Fibroblast of mammary gland (primary cell): Measurements from ENCODE around the gene TNIP1.

Experiments used
- DNase-seq: peaks from one replicate; pipeline ENCODE4 v3.0.0-alpha.2; 2010; ENCODE audit warnings: low read depth
- H3K4me3 ChIP-seq: 2 replicates; pipeline ENCODE4 v1.5.1; 2011; ENCODE audit warnings: low read depth, mild to moderate bottlenecking, low read length, moderate library complexity; ENCODE audit not compliant: control insufficient read depth
- TF ChIP-seq, protein P1 (sequence below): conservative IDR thresholded peaks from 2 replicates; pipeline ENCODE4 v1.5.1; 2011; ENCODE audit warnings: low read depth, low read length, inconsistent platforms; ENCODE audit not compliant: control insufficient read depth, insufficient read depth

The TNIP1 gene

DNA sequence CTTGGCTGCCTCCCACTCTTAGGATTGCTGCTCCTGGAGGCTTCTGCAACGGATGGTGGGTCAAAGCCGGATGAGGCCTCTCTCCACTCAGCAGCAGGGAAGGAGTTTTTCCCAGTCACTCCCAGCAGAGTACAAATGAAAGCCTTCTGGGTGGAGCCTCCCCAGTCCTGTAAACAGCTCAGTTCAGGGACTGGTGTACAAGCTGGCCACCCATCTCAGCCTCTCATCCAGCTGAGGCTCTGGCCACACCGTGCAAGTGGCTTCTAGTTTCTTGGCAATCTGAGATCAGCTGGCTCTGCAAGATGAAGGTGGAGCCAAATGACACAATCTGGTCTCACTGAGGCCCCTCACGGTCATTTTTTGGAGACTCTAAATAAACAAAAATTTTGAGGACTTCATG is 50.5 kb downstream of the TNIP1 start:
- no peak overlapping the region for H3K4me3 ChIP-seq
- no peak for DNase-seq
- TF ChIP-seq, protein P1, sequence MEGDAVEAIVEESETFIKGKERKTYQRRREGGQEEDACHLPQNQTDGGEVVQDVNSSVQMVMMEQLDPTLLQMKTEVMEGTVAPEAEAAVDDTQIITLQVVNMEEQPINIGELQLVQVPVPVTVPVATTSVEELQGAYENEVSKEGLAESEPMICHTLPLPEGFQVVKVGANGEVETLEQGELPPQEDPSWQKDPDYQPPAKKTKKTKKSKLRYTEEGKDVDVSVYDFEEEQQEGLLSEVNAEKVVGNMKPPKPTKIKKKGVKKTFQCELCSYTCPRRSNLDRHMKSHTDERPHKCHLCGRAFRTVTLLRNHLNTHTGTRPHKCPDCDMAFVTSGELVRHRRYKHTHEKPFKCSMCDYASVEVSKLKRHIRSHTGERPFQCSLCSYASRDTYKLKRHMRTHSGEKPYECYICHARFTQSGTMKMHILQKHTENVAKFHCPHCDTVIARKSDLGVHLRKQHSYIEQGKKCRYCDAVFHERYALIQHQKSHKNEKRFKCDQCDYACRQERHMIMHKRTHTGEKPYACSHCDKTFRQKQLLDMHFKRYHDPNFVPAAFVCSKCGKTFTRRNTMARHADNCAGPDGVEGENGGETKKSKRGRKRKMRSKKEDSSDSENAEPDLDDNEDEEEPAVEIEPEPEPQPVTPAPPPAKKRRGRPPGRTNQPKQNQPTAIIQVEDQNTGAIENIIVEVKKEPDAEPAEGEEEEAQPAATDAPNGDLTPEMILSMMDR = no peak

DNA sequence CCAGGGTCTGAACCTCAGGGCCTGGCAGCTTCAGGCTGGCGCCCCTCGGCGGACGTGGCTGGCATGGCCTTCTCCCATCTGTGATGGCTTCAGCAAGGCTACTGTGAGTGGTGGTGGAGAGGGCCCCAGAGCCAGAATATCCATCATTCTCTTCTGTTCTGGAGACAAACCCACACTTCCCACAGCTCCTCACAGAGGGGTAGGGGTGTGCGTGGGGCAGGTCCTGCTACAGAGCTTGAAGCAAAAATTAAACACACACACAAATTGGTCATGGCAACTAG is 50.8 kb downstream of the TNIP1 start:
- DNase-seq = no peak
- TF ChIP-seq, protein P1 = no peak
- no peak overlapping the region for H3K4me3 ChIP-seq

DNA sequence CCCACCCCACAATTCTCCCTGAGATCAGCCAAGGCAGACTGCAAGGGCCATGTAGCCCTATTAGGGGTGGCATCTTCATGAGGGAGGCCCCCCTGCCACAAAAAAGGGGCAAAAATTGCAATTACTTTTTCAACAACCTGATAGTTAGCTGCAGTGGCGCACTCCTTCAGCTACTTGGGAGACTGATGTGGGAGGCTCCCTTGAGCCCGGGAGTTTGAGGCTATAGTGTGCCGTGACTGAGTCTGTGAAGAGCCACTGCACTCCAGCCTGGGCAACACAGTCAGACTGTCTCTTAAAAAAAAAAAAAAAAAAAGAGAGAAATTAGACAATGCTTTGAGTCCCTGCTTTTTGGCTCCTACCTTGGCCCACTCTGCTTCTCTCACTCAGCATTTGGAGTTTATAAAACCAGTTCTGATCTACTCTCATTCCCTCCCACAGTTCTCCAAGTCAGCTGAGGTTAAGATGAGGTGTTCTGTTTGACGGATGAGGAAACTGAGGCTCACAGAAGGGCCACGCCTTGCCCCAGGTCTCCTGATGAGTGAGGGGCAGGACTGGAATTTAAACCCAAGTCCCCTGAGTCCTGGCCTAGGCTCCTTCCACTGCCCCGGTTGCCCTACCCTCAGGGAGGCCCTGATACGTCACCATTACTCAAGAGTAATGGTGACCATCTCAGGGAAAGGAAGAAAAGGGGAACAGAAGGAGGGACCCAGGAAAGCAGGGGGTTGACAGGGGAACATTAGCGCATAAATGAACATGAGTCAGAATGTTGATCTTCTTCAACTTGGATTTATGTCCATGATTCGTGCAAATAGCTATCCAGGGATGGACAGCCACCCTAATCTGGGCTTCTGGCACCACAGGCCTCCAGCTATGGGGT is 51.4 kb downstream of the TNIP1 start:
- DNase-seq = no peak
- H3K4me3 ChIP-seq = no peak overlapping the region
- TF ChIP-seq, protein P1 = no peak

DNA sequence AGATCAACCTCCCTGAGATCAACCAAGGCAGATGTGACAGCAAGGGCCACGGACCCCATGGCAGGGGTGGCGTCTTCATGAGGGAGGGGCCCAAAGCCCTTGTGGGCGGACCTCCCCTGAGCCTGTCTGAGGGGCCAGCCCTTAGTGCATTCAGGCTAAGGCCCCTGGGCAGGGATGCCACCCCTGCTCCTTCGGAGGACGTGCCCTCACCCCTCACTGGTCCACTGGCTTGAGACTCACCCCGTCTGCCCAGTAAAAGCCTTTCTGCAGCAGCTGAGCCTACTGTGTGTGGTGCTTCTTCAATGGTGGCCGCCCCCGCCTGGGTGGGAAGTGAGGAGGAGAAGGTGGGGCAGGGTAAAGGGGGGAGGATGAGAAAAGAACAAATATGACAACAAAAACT is 52.1 kb downstream of the TNIP1 start:
- TF ChIP-seq, protein P1 = no peak
- no peak overlapping the region for H3K4me3 ChIP-seq
- DNase-seq = no peak

DNA sequence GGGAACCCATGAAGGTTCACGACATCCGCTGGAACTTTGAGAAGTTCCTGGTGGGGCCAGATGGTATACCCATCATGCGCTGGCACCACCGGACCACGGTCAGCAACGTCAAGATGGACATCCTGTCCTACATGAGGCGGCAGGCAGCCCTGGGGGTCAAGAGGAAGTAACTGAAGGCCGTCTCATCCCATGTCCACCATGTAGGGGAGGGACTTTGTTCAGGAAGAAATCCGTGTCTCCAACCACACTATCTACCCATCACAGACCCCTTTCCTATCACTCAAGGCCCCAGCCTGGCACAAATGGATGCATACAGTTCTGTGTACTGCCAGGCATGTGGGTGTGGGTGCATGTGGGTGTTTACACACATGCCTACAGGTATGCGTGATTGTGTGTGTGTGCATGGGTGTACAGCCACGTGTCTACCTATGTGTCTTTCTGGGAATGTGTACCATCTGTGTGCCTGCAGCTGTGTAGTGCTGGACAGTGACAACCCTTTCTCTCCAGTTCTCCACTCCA is 52.8 kb downstream of the TNIP1 start:
- no peak for DNase-seq
- no peak overlapping the region for H3K4me3 ChIP-seq
- TF ChIP-seq, protein P1 = no peak

DNA sequence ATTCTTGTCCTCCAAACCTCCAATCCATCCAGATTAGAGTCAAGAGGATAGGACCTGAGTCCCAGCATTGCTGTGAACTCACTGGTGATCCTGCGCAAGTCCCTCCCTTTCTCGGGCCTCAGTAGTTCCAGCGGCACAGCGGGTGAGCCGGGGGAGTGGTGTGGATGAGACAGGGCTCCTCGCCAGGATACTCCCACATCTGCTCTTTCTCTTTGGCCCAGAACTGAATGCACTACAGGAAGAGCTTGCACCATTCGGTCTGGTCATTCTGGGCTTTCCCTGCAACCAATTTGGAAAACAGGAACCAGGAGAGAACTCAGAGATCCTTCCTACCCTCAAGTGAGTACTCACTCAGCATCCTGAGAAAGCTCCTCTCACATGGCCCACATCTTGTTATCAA is 54.2 kb downstream of the TNIP1 start:
- no peak overlapping the region for H3K4me3 ChIP-seq
- TF ChIP-seq, protein P1 = no peak
- DNase-seq = peak; percentile 54

DNA sequence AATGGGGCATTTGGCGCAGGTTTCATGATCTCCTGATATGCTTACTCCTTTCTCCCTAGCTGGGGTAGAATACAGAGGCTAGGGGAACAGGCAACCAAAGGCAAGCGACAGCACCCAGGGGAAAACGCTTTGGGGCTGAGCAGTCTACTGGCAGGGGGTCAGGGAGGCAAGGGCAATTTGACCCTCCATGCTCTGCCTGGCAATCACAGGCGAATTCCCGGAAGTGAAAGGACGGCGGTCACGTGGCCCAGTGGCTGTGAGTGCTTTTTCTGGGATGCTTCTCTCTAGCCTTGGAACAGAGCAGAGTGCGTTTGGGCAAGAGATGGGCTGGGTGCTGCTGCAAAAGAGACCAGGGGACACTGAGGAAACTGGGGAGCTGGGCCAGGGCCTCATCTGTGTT is 54.7 kb downstream of the TNIP1 start:
- no peak overlapping the region for H3K4me3 ChIP-seq
- no peak for DNase-seq
- TF ChIP-seq, protein P1 = no peak
